GM23338 (cell line): ENCODE data around the gene CENPN. TPM values are rescaled to one million over a fixed set of nuclear protein-coding genes. Genes with fewer than 3 reads are reported as not detected.

Source experiments
- ATAC-seq: fragments of 200-7000 bp; cut with Tn5 transposase; 3 replicates; pipeline ENCODE4 v1.9.1; 2020
- DNase-seq: peaks from one replicate; pipeline ENCODE4 v3.0.0-alpha.2; 2015; ENCODE audit warnings: low spot score
- H2AFZ ChIP-seq: fragments of 200-600 bp; sonication (generic); 2 replicates; pipeline ENCODE4 v1.8.0; 2016; ENCODE audit warnings: antibody characterized with exemption, mild to moderate bottlenecking, moderate library complexity
- H3F3A ChIP-seq: fragments of 200-600 bp; sonication (generic); replicated peaks from 2 replicates; pipeline ENCODE4 v1.8.0; 2017; ENCODE audit warnings: antibody characterized with exemption, mixed run types, low read depth
- H3K27ac ChIP-seq: fragments of 200-600 bp; sonication (generic); 2 replicates; pipeline ENCODE4 v1.6.1; 2016; ENCODE audit warnings: low read depth
- H3K27me3 ChIP-seq: fragments of 200-600 bp; sonication (generic); 2 replicates; pipeline ENCODE4 v1.8.0; 2016; ENCODE audit warnings: mild to moderate bottlenecking, mixed run types, moderate library complexity; ENCODE audit not compliant: insufficient read depth
- H3K36me3 ChIP-seq: fragments of 200-600 bp; sonication (generic); 2 replicates; pipeline ENCODE4 v1.8.0; 2016; ENCODE audit warnings: mild to moderate bottlenecking; ENCODE audit not compliant: insufficient read depth
- H3K4me1 ChIP-seq: fragments of 200-600 bp; sonication (generic); 2 replicates; pipeline ENCODE4 v1.8.0; 2016; ENCODE audit warnings: mild to moderate bottlenecking, moderate library complexity; ENCODE audit not compliant: insufficient read depth
- H3K4me2 ChIP-seq: fragments of 200-600 bp; sonication (generic); 2 replicates; pipeline ENCODE4 v1.7.1; 2017; ENCODE audit warnings: mixed run types
- H3K4me3 ChIP-seq: fragments of 200-600 bp; sonication (generic); 2 replicates; pipeline ENCODE4 v1.6.1; 2016; ENCODE audit warnings: mixed run types
- H3K79me2 ChIP-seq: fragments of 200-600 bp; sonication (generic); replicated peaks from 2 replicates; pipeline ENCODE4 v1.8.0; 2017; ENCODE audit warnings: mild to moderate bottlenecking; ENCODE audit not compliant: insufficient read depth
- H3K9me2 ChIP-seq: fragments of 200-600 bp; sonication (generic); 2 replicates; pipeline ENCODE4 v1.8.0; 2017; ENCODE audit not compliant: insufficient read depth
- H4K20me1 ChIP-seq: fragments of 200-600 bp; sonication (generic); replicated peaks from 2 replicates; pipeline ENCODE4 v1.8.0; 2017; ENCODE audit warnings: mild to moderate bottlenecking; ENCODE audit not compliant: insufficient read depth
- H3K27ac Mint-ChIP-seq: 2 replicates; pipeline ENCODE4 v1.8.0; 2020; ENCODE audit warnings: inconsistent platforms, mild to moderate bottlenecking, moderate library complexity, mixed read lengths
- H3K27me3 Mint-ChIP-seq: 3 replicates; pipeline ENCODE4 v1.8.0; 2022; ENCODE audit warnings: low read depth, mild to moderate bottlenecking, moderate library complexity, mixed read lengths, inconsistent platforms; ENCODE audit not compliant: insufficient read depth, poor library complexity
- H3K36me3 Mint-ChIP-seq: 3 replicates; pipeline ENCODE4 v1.8.0; 2021; ENCODE audit warnings: low read depth, mild to moderate bottlenecking, inconsistent platforms, moderate library complexity, mixed read lengths
- H3K4me1 Mint-ChIP-seq: 3 replicates; pipeline ENCODE4 v1.8.0; 2020; ENCODE audit warnings: mild to moderate bottlenecking, inconsistent platforms, mixed read lengths
- H3K4me3 Mint-ChIP-seq: 3 replicates; pipeline ENCODE4 v1.8.0; 2021; ENCODE audit warnings: moderate library complexity, mild to moderate bottlenecking, inconsistent platforms, mixed read lengths
- H3K9me3 Mint-ChIP-seq: 3 replicates; pipeline ENCODE4 v1.8.0; 2020; ENCODE audit warnings: moderate library complexity, mild to moderate bottlenecking, inconsistent platforms, mixed read lengths
- CREB1 ChIP-seq: fragments of 250-450 bp; sonication (Bioruptor Pico); IDR thresholded peaks from 2 replicates; pipeline ENCODE4 v1.5.0; 2020; ENCODE audit warnings: low read depth, mild to moderate bottlenecking, moderate library complexity
- CTCF ChIP-seq, 2 experiments: fragments of 200-600 bp in 1 of 2; sonication (generic) in 1 of 2; conservative IDR thresholded peaks; 2 replicates each; pipeline versions ENCODE4 v1.5.1 to v1.6.1; 2016 to 2017; ENCODE audit warnings: antibody characterized with exemption in 2 of 2, low read depth in 2 of 2, mild to moderate bottlenecking in 2 of 2, moderate library complexity in 1 of 2
- ETS1 ChIP-seq: IDR thresholded peaks from 2 replicates; pipeline ENCODE4 v1.6.1; 2016; ENCODE audit warnings: antibody characterized with exemption
- EZH2 ChIP-seq: fragments of 200-600 bp; sonication (generic); IDR thresholded peaks from one replicate; pipeline ENCODE4 v1.8.0; 2017; ENCODE audit warnings: antibody characterized with exemption, mild to moderate bottlenecking, low read depth; ENCODE audit not compliant: unreplicated experiment
- EZH2phosphoT487 ChIP-seq: fragments of 200-600 bp; sonication (generic); IDR thresholded peaks from one replicate; pipeline ENCODE4 v1.8.1; 2018; ENCODE audit warnings: antibody characterized with exemption; ENCODE audit not compliant: unreplicated experiment
- JUNB ChIP-seq: IDR thresholded peaks from one replicate; pipeline ENCODE4 v1.6.1; 2016; ENCODE audit warnings: antibody characterized with exemption; ENCODE audit not compliant: unreplicated experiment
- NANOG ChIP-seq: IDR thresholded peaks from 2 replicates; pipeline ENCODE4 v1.6.1; 2016; ENCODE audit warnings: antibody characterized with exemption, borderline replicate concordance
- POLR2AphosphoS5 ChIP-seq: IDR thresholded peaks from 2 replicates; pipeline ENCODE4 v1.6.1; 2016; ENCODE audit warnings: antibody characterized with exemption, low read depth
- REST ChIP-seq: IDR thresholded peaks from one replicate; pipeline ENCODE4 v1.6.1; 2018; ENCODE audit warnings: antibody characterized with exemption; ENCODE audit not compliant: unreplicated experiment
- STAT1 ChIP-seq: IDR thresholded peaks from one replicate; pipeline ENCODE4 v1.6.1; 2016; ENCODE audit warnings: antibody characterized with exemption; ENCODE audit not compliant: unreplicated experiment
- ZNF114 ChIP-seq: fragments of 250-450 bp; sonication (Bioruptor Pico); IDR thresholded peaks from 2 replicates; pipeline ENCODE4 v1.5.0; 2020; ENCODE audit warnings: mild to moderate bottlenecking, moderate library complexity
- ZNF331 ChIP-seq: fragments of 250-450 bp; sonication (Bioruptor Pico); IDR thresholded peaks from 2 replicates; pipeline ENCODE4 v1.5.0; 2020; ENCODE audit warnings: low read depth, mild to moderate bottlenecking, moderate library complexity
- ZNF462 ChIP-seq: fragments of 250-450 bp; sonication (Bioruptor Pico); IDR thresholded peaks from 2 replicates; pipeline ENCODE4 v1.5.0; 2020; ENCODE audit warnings: mild to moderate bottlenecking, moderate library complexity
- polyA plus RNA-seq: library from polyadenylated mRNA; unstranded; fragments of >200 nt; fragmentation: Nextera tagmentation; extraction: Ambion mirVana; gene quantifications from 2 replicates; pipeline ENCODE4 v1.2.1, GENCODE V29; 2016
- total RNA-seq: library from RNA; depleted of rRNA; stranded (reverse); fragments of >200 nt; shearing (Covaris generic); gene quantifications from 2 replicates; pipeline ENCODE4 v1.2.3, GENCODE V29; 2014

Gene CENPN
- total and polyA plus RNA-seq, 2 experiments from 2014 or later, result 43.6 to 80.8 TPM

- no peak for ATAC-seq
- Histone ChIP-seq H3K27me3 (no peaks in the 10 kb centered on the region), H3K4me2 (no peak overlapping the region), H3F3A (no peaks in the 10 kb centered on the region), H3K36me3 (no peaks in the 10 kb centered on the region), H3K79me2 (peaks cover 26% of the 10 kb centered on the region), H2AFZ (no peak overlapping the region), H3K9me2 (no peaks in the 10 kb centered on the region), H3K27ac (no peak overlapping the region), H4K20me1 (peaks cover 13% of the 10 kb centered on the region; the same call in 1 of the 2 replicates), H3K4me1 (peaks cover 7% of the 10 kb centered on the region; the same call in 1 of the 2 replicates), H3K4me3 (no peak overlapping the region)
- no peak for DNase-seq
- Mint-ChIP-seq H3K27me3 (no peaks in the 10 kb centered on the region), H3K9me3 (no peaks in the 10 kb centered on the region), H3K36me3 (peaks cover 11% of the 10 kb centered on the region), H3K4me3 (no peak overlapping the region), H3K27ac (no peak overlapping the region), H3K4me1 (peaks cover 13% of the 10 kb centered on the region)
- TF ChIP-seq POLR2AphosphoS5, result no peak
- TF ChIP-seq ZNF462 (CRISPR knock-in tag), result no peak
- TF ChIP-seq EZH2, result no peak
- TF ChIP-seq EZH2phosphoT487, result no peak
- no peak for TF ChIP-seq REST
- no peak for TF ChIP-seq CREB1 (CRISPR knock-in tag)
- no peak for TF ChIP-seq ZNF114 (CRISPR knock-in tag)
- TF ChIP-seq STAT1, result no peak
- TF ChIP-seq NANOG, result no peak
- TF ChIP-seq ETS1, result no peak
- TF ChIP-seq JUNB, result no peak
- TF ChIP-seq ZNF331 (CRISPR knock-in tag), result no peak
- TF ChIP-seq CTCF (conservative IDR thresholded peaks at IDR 0.05; ENCODE audit: low read depth in 2 of 2), result no peak
Observed at GRCh38 chr16:80981103-80981502, 25.9 kb upstream of the CENPN start.
